ENCODE measurements around the gene RBM28.

RBM28 gene

GRCh38 chr7:128373606-128374005 is 29.9 kb upstream of the RBM28 start:
- no peak for DNase-seq

GRCh38 chr7:128370491-128370890 is 26.8 kb upstream of the RBM28 start:
- no peak for DNase-seq

GRCh38 chr7:128366986-128367385 is 23.3 kb upstream of the RBM28 start:
- no peak for DNase-seq

GRCh38 chr7:128366300-128366699 is 22.6 kb upstream of the RBM28 start:
- no peak for DNase-seq

GRCh38 chr7:128365432-128365831 is 21.7 kb upstream of the RBM28 start:
- no peak for DNase-seq

DNA sequence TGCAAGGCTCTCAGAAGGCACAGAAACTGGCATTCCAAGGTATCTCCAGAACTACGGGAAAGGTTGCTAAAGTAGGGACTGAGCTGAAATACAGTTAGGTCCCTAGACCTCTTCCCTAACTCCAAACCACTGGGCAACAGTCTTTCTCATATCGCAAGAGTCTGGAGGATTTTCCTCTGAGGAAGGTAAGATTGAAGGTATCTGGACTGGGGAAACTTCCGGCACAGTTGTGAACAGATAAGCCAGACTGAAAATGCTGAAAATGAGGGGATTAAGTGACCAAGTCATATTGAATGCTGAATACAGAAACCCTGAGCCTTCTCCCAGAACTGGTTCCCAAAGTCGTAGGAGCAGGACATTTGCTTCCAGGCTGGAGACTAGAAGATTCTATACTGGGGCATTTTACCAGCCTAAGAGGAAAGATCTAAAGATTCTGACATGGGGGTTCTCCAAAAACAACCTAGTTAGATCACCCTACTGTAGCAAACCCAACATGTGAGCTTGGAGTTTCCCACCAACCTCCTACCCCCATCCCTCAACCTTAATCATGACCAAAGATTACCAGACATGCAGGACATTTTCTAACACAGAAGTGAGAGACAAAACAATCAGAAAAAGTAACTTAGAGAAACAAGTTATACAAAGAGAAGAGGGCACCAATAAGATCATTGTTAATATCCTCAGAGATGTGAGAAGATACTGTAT is 20.6 kb upstream of the RBM28 start:
- DNase-seq = no peak

GRCh38 chr7:128363261-128363721 is 19.6 kb upstream of the RBM28 start:
- no peak for DNase-seq

DNA sequence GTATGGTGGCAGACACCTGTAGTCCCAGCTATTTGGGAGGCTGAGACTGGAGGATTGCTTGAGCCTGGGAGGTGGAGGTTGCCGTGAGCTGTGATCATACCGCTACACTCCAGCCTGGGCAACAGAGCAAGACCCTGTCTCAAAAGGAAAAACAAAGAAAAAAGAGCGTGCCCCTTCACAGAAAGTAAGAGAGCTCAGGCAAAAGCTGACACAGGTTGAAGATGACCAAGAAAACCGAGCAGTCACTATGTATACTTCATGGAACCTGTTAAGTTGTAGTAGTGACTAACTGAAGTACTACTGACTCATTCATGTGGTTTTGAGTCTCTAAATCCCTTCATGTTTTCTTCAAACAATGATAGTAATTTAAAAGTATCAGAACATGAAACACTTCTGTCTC is 19.0 kb upstream of the RBM28 start:
- DNase-seq = peak; percentile 27

DNA sequence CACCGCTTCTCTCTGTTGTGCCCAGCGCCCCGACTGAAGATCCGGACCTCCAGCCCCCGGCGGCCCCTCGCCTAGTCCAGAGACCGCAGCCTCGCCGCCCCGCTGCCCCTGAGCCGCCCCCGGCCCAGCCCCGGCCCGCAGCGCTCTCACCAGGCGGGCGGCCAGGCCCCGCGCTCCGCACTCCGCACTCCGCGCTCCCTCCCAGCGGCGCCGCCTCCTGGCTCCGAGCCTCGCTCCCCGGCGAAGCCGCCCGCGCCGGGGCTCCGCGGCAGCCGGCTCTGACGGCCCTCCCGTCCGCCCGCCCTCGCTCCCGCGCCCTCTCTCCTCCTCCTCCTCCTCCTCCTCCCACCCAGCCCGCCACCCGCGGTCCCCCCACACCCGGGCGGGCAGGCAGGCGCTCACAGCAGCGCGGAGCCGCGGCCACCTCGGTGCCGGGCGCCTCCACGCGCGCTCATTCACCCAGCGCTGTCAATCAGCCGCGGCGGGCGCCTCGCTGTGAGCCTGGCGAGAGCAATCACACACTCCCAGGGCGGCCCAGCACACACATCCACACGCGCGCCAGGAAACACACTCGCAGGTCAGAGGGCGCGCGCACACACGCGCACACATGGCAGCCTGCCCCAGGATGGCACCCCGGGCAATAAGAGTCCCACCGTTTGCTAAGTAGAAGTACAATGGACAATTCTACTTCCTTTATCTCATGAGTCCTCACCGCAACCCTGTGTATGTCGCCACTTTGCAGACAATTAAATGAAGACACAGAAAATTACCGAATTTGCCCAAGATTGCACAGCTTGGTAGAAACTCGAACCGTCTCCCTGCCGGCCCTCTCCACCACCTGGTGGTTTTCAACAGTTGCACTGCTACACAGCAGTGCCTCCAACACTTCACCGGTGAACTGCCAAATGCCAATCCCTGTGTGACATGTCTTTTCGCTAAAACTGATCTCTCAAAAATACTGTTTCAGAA is 18.0 kb upstream of the RBM28 start, which contains the start of gene PRRT4:
PRRT4 (minus strand) TSS at position 280 of the 969 bp plus-strand sequence.
- DNase-seq = no peak

- no peak for DNase-seq
Observed at GRCh38 chr7:128360359-128360678, 16.6 kb upstream of the RBM28 start.

- DNase-seq = no peak
Observed at GRCh38 chr7:128359939-128360338, 16.2 kb upstream of the RBM28 start.

DNA sequence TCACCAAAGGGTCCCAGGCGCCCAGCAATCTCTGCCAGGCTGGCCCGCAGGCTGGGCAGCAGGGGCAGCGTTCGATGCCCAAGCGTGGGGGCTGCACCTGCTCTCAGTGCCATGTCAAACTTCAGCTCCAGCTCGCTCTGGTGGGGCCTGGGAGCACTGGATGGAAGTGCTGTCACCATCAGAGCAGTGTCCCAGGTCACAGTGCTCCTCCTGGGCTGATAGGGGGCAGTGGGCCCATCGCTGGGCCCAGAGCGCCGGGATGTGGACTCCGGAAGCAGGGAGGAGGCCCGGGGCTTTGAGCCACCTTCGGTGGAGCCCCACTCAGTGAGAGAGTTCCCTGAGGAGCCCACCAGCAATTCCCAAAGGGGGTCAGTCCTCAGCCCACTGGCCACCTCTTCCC is 15.6 kb upstream of the RBM28 start:
- no peak for DNase-seq

- no peak for DNase-seq
Observed at GRCh38 chr7:128358233-128358632, 14.5 kb upstream of the RBM28 start.

- no peak for DNase-seq
Observed at GRCh38 chr7:128357217-128357613, 13.5 kb upstream of the RBM28 start.

DNA sequence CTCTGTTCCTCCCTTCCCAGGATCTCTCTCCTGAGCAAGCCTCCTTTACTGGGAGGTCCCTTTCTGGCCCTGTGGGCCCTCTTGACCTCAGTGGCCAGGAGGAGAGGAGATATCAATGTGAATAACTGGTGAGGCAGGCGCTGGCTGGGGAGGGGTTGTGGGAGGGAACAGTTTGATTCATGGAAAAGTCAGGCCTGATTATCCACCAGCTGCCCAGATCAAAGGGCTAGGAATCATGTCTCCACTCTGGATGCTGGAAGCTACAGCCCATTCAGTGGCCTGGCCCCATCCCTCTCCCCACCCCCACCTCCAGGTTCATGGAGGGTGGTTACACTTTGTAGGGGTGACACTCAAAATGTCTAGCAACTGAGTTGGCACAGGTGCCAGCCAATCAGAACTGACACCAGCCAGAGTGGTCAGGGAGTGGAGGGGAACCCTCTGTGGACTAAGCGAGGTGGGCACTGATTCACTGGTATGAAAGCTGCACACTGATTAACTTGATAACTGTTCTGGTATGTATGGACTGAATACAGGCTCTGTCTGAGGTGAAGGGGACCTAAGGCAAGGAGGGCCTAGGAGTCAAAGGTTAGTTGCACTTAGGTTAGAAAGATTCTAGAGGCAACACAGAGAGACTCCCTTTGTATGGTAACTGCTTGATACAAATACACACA is 13.0 kb upstream of the RBM28 start:
- DNase-seq = no peak

- no peak for DNase-seq
Observed at GRCh38 chr7:128353610-128354009, 9.9 kb upstream of the RBM28 start.

DNA sequence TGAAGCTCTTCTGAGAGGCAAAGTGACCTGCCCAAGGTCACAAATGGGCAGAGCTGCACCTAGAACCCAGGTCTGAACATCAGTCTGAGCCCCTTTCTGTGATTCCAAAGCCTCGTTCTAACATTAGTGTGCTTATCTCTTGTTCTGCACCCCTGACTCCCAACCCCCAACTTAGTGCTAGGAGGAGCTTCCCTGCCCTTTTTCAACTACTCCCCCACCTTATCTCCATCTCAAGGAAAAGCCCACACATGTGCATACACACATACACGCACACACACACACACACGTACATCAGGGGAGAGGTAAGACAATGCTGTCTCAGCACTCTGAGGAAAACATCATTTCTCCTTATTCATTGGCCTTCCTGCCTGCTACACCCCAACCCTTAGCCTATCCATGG is 9.5 kb upstream of the RBM28 start:
- DNase-seq = no peak

DNA sequence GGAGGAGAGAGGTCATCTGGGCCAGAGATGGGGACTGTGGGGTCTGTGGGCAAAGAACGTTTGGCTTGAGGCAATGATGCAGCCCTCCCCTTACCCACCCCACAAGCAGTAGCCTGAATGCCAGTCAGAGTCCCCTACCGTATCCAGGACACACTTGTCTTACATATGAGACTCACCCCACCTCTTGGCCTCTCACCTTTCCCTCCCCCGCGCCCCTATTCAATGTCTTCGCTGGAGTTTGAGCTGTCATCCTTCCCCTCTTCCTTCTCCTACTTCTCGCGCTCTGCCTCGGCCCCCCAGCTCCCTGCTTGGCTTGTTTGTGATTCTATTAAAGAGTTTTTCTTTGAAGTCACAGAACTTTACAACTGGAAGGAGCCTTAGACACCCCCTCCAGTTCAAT is 8.9 kb upstream of the RBM28 start:
- no peak for DNase-seq

DNA sequence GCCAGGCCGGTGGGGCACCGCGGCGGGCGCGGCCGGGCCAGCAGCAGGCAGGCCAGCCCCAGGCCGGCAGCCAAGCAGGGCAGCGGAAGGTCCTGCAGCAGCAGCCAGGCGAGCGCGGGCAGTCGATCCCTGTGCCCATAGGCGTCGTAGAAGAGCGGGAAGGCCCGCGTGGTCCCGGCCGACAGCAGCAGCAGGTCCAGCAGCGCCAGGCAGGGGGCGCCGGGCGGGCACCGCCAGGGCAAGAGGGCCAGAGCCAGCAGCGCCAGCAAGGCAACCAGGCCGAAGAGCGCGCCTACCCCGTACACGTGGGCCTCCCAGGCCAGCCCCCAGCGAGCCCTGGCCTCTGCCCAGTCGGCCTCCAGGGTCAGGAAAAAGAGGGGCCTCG is 8.4 kb upstream of the RBM28 start:
- DNase-seq = peak; percentile 18

DNA sequence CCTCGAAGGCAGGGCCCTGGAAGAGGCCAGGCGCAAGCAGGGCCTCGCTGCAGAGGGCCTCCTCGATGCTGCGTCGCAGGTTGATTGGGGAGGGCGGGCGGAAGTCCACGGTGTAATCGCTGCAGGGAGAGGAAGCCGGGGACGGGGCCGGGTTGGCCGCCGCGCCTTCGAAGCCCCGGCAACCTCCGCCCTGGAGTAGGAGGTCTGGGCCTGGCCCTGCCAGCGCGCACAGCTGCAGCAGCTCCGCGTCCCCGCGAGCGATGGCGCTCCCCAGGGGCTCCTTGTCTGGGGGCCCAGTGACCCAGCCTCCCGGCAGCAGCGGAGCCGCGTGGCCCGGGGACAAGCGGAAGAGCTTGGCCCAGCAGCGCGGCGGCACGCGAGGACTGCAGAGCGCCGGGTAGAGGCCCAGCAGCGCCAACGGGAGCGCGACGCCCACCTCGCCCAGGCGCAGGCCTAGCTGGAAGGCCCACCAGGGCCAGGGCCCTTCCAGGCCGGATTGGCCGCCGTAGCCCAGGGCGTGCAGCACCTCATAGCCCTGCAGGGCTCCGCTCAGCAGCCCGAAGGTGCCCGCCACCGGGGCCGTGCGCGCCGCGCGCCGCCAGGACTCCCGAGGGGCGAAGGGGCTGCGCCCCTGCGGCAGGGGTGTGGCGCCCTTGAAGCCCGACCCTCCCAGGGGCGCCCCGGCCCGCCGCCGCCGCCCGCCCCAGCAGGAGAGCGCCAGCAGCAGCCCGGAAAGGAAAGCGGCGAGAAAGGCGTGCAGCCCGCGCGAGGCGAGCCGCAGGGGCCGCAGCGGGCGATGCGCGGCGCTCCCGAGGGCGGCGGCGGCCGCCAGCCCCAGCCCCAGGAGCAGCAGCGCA is 7.8 kb upstream of the RBM28 start:
- no peak for DNase-seq

- no peak for DNase-seq
Observed at GRCh38 chr7:128350708-128351295, 7.1 kb upstream of the RBM28 start.

DNA sequence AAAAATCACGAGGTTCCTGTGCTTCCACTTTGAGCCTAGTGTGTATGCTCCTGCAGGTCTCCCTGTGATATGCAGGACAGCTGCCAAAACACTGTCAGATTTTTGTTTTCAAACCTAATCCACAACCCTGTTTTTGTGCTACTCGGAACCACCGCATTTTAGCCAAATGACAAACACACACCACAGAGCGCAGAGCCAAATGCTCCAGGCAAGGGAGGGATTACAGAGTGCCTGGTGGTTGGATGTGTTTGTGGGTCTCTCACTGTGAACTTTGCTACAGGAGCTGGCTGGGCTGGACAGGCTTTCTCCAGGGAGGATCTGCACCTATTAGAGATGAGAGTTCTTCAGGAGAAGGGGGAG is 5.7 kb upstream of the RBM28 start:
- DNase-seq = no peak

All from fibroblast of skin of right quadriceps (primary cell).